Measurements from ENCODE around the gene CDH13.
A peak's percentile ranks its signal among the peaks of the same experiment; 100 is the strongest.

CDH13 gene

DNA sequence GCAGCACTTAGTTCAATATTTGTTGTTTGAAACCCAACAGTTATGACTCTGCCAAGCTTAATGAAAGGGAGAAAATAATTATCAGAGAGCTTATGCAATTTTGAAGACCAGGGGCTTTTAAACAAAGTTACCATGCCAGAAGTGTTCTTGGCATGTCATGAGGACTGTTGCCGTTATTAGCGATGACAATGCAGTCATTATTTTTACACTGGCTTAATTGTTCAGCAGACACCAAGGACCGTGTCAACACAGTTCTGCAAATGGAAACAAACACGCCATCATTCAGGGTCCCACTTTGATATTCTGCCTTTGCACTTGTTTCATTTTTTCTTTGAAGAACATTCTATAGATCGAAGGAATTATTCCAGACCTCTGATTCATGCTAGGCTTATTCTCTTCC is 518.5 kb downstream of the CDH13 start:
- no peaks in the 10 kb centered on the region for H3K4me1 ChIP-seq (ENCODE audit: control insufficient read depth, insufficient read depth, low read depth, low read length)
- H4K91ac ChIP-seq (ENCODE audit: low read length): no peak overlapping the region
- H3K23ac ChIP-seq (ENCODE audit: low read length in 2 of 2): no peak overlapping the region
- H3K36me3 ChIP-seq (ENCODE audit: control insufficient read depth in 1 of 2, insufficient read depth in 2 of 2, low read depth in 1 of 2, low read length in 2 of 2): no peaks in the 10 kb centered on the region
- H3K9ac ChIP-seq (ENCODE audit: low read length): no peak overlapping the region
- no peak overlapping the region for H3K4ac ChIP-seq (ENCODE audit: low read depth in 1 of 2, low read length in 2 of 2)
- no peak overlapping the region for H2BK15ac ChIP-seq (ENCODE audit: low read depth, poor library complexity, severe bottlenecking)
- H2AFZ ChIP-seq (ENCODE audit: low read depth, low read length): no peak overlapping the region
- no peaks in the 10 kb centered on the region for H3K27me3 ChIP-seq (ENCODE audit: control insufficient read depth in 1 of 2, insufficient read depth in 1 of 2, low read length in 2 of 2)
- no peak overlapping the region for H2BK5ac ChIP-seq (ENCODE audit: low read depth, low read length, poor library complexity, severe bottlenecking)
- H3K4me2 ChIP-seq (ENCODE audit: low read length, poor library complexity, severe bottlenecking): no peak overlapping the region
- 97% methylated on average over 5 of the region's 5 CpGs for WGBS
- H4K8ac ChIP-seq (ENCODE audit: low read length): no peak overlapping the region
- H3K18ac ChIP-seq (ENCODE audit: low read depth in 1 of 2, low read length in 2 of 2): no peak overlapping the region
- H2BK120ac ChIP-seq (ENCODE audit: low read depth, low read length): no peak overlapping the region
- DNase-seq: no peak
- H3K79me1 ChIP-seq (replicated peaks; ENCODE audit: low read length, poor library complexity, severe bottlenecking): no peaks in the 10 kb centered on the region
- no peak overlapping the region for H2BK12ac ChIP-seq (ENCODE audit: low read length in 2 of 2)
- H2AK5ac ChIP-seq (ENCODE audit: low read length, severe bottlenecking): no peak overlapping the region
- no peak overlapping the region for H3K27ac ChIP-seq (ENCODE audit: low read length, poor library complexity, severe bottlenecking)
- H3K4me3 ChIP-seq (ENCODE audit: insufficient read depth in 1 of 2, low read depth in 1 of 2, low read length in 2 of 2): no peak overlapping the region
- no peaks in the 10 kb centered on the region for H3K9me3 ChIP-seq (ENCODE audit: control insufficient read depth, low read length)
- H3K14ac ChIP-seq (ENCODE audit: low read length in 2 of 2): no peak overlapping the region

DNA sequence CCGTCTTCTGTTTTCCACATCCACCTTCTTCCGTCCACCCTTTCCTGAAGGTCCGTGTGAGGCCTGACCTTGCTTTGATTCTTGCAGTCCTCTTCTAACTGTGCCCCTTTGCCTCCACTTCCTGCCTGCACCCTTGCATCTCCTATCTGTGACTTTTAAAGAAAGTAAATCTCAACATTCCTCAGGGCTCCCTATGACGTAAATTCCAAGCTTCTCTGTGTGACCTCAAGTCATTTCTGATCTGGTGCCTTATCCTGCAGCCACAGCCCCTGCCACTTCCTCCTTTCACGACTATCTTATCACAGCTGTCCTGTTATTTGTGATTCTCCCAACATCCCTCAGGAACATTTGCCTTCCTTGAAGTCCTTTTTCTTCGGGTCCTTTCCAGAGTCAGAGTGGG is 520.5 kb downstream of the CDH13 start:
- H3K36me3 ChIP-seq (ENCODE audit: control insufficient read depth in 1 of 2, insufficient read depth in 2 of 2, low read depth in 1 of 2, low read length in 2 of 2): no peaks in the 10 kb centered on the region
- H3K14ac ChIP-seq (ENCODE audit: low read length in 2 of 2): no peak overlapping the region
- no peak overlapping the region for H3K4me3 ChIP-seq (ENCODE audit: insufficient read depth in 1 of 2, low read depth in 1 of 2, low read length in 2 of 2)
- H3K4me2 ChIP-seq (ENCODE audit: low read length, poor library complexity, severe bottlenecking): no peak overlapping the region
- no peak overlapping the region for H2AFZ ChIP-seq (ENCODE audit: low read depth, low read length)
- no peak overlapping the region for H2BK5ac ChIP-seq (ENCODE audit: low read depth, low read length, poor library complexity, severe bottlenecking)
- 69% methylated on average over 6 of the region's 6 CpGs for WGBS
- no peak overlapping the region for H4K91ac ChIP-seq (ENCODE audit: low read length)
- H3K27me3 ChIP-seq (ENCODE audit: control insufficient read depth in 1 of 2, insufficient read depth in 1 of 2, low read length in 2 of 2): no peaks in the 10 kb centered on the region
- H3K9me3 ChIP-seq (ENCODE audit: control insufficient read depth, low read length): no peaks in the 10 kb centered on the region
- H3K4ac ChIP-seq (ENCODE audit: low read depth in 1 of 2, low read length in 2 of 2): no peak overlapping the region
- DNase-seq: peak; percentile 3
- H3K18ac ChIP-seq (ENCODE audit: low read depth in 1 of 2, low read length in 2 of 2): no peak overlapping the region
- no peak overlapping the region for H3K9ac ChIP-seq (ENCODE audit: low read length)
- H3K4me1 ChIP-seq (ENCODE audit: control insufficient read depth, insufficient read depth, low read depth, low read length): no peaks in the 10 kb centered on the region
- no peak overlapping the region for H4K8ac ChIP-seq (ENCODE audit: low read length)
- H2AK5ac ChIP-seq (ENCODE audit: low read length, severe bottlenecking): no peak overlapping the region
- H3K23ac ChIP-seq (ENCODE audit: low read length in 2 of 2): no peak overlapping the region
- no peak overlapping the region for H3K27ac ChIP-seq (ENCODE audit: low read length, poor library complexity, severe bottlenecking)
- H3K79me1 ChIP-seq (replicated peaks; ENCODE audit: low read length, poor library complexity, severe bottlenecking): no peaks in the 10 kb centered on the region
- H2BK120ac ChIP-seq (ENCODE audit: low read depth, low read length): no peak overlapping the region
- no peak overlapping the region for H2BK12ac ChIP-seq (ENCODE audit: low read length in 2 of 2)
- no peak overlapping the region for H2BK15ac ChIP-seq (ENCODE audit: low read depth, poor library complexity, severe bottlenecking)

- 83% methylated on average over 15 of the region's 15 CpGs for WGBS
Observed at GRCh38 chr16:83158320-83158957, 531.7 kb downstream of the CDH13 start.

DNA sequence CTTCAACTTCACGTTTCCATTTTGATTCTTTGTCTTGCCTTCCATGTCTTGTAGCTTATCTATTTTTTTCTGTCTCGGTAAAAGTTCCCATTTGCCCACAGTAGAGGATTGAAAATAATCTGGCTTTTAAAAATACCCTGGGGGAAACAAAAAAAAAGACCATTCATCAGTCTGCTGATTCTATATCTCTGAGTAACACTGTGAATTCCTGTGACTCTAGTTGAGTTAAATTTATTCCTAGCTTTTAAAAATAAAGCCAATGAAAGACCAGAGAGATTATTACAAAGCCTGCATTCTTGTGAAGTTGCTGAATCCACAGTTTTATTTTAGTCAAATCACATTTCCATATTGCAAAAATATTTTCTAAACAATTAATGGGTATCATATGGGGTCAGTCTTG is 532.3 kb downstream of the CDH13 start:
- Histone ChIP-seq H3K23ac (ENCODE audit: low read length in 2 of 2) (no peak overlapping the region), H3K27ac (ENCODE audit: low read length, poor library complexity, severe bottlenecking) (no peak overlapping the region), H2AK5ac (ENCODE audit: low read length, severe bottlenecking) (no peak overlapping the region), H2AFZ (ENCODE audit: low read depth, low read length) (no peak overlapping the region), H3K9ac (ENCODE audit: low read length) (no peak overlapping the region), H4K91ac (ENCODE audit: low read length) (no peak overlapping the region), H3K4me1 (ENCODE audit: control insufficient read depth, insufficient read depth, low read depth, low read length) (no peaks in the 10 kb centered on the region), H3K27me3 (ENCODE audit: control insufficient read depth in 1 of 2, insufficient read depth in 1 of 2, low read length in 2 of 2) (no peaks in the 10 kb centered on the region), H3K18ac (ENCODE audit: low read depth in 1 of 2, low read length in 2 of 2) (no peak overlapping the region), H3K4ac (ENCODE audit: low read depth in 1 of 2, low read length in 2 of 2) (no peak overlapping the region), H3K14ac (ENCODE audit: low read length in 2 of 2) (no peak overlapping the region), H3K79me1 (replicated peaks; ENCODE audit: low read length, poor library complexity, severe bottlenecking) (no peaks in the 10 kb centered on the region), H2BK12ac (ENCODE audit: low read length in 2 of 2) (no peak overlapping the region), H2BK5ac (ENCODE audit: low read depth, low read length, poor library complexity, severe bottlenecking) (no peak overlapping the region), H2BK15ac (ENCODE audit: low read depth, poor library complexity, severe bottlenecking) (no peak overlapping the region), H3K4me3 (ENCODE audit: insufficient read depth in 1 of 2, low read depth in 1 of 2, low read length in 2 of 2) (no peak overlapping the region), H4K8ac (ENCODE audit: low read length) (no peak overlapping the region), H3K9me3 (ENCODE audit: control insufficient read depth, low read length) (no peaks in the 10 kb centered on the region), H3K36me3 (ENCODE audit: control insufficient read depth in 1 of 2, insufficient read depth in 2 of 2, low read depth in 1 of 2, low read length in 2 of 2) (no peaks in the 10 kb centered on the region), H3K4me2 (ENCODE audit: low read length, poor library complexity, severe bottlenecking) (no peak overlapping the region), H2BK120ac (ENCODE audit: low read depth, low read length) (no peak overlapping the region)
- WGBS: 100% methylated on average over 1 of the region's 2 CpGs
- no peak for DNase-seq

More at GRCh38 chr16:83158320-83158957, 531.7 kb downstream of the CDH13 start:
- Histone ChIP-seq H2AFZ (ENCODE audit: low read depth, low read length) (no peak overlapping the region), H2BK120ac (ENCODE audit: low read depth, low read length) (no peak overlapping the region), H3K18ac (ENCODE audit: low read depth in 1 of 2, low read length in 2 of 2) (no peak overlapping the region), H3K14ac (ENCODE audit: low read length in 2 of 2) (no peak overlapping the region), H2BK15ac (ENCODE audit: low read depth, poor library complexity, severe bottlenecking) (no peak overlapping the region), H4K8ac (ENCODE audit: low read length) (no peak overlapping the region), H3K27me3 (ENCODE audit: control insufficient read depth in 1 of 2, insufficient read depth in 1 of 2, low read length in 2 of 2) (no peaks in the 10 kb centered on the region), H3K9ac (ENCODE audit: low read length) (no peak overlapping the region), H3K4me2 (ENCODE audit: low read length, poor library complexity, severe bottlenecking) (no peak overlapping the region), H3K27ac (ENCODE audit: low read length, poor library complexity, severe bottlenecking) (no peak overlapping the region), H2BK12ac (ENCODE audit: low read length in 2 of 2) (no peak overlapping the region), H3K4ac (ENCODE audit: low read depth in 1 of 2, low read length in 2 of 2) (no peak overlapping the region), H3K79me1 (replicated peaks; ENCODE audit: low read length, poor library complexity, severe bottlenecking) (no peaks in the 10 kb centered on the region), H3K4me1 (ENCODE audit: control insufficient read depth, insufficient read depth, low read depth, low read length) (no peaks in the 10 kb centered on the region), H3K4me3 (ENCODE audit: insufficient read depth in 1 of 2, low read depth in 1 of 2, low read length in 2 of 2) (no peak overlapping the region), H4K91ac (ENCODE audit: low read length) (no peak overlapping the region), H2BK5ac (ENCODE audit: low read depth, low read length, poor library complexity, severe bottlenecking) (no peak overlapping the region), H3K9me3 (ENCODE audit: control insufficient read depth, low read length) (no peaks in the 10 kb centered on the region), H3K36me3 (ENCODE audit: control insufficient read depth in 1 of 2, insufficient read depth in 2 of 2, low read depth in 1 of 2, low read length in 2 of 2) (no peaks in the 10 kb centered on the region), H2AK5ac (ENCODE audit: low read length, severe bottlenecking) (no peak overlapping the region), H3K23ac (ENCODE audit: low read length in 2 of 2) (no peak overlapping the region)
- no peak for DNase-seq
